ENCODE measurements around the gene PNRC2.
"Not testable (repeated sequence)": the region's sequence is repeated elsewhere in the genome, so short reads cannot be mapped to it uniquely, and the experiment has no call there.

Gene PNRC2

DNA sequence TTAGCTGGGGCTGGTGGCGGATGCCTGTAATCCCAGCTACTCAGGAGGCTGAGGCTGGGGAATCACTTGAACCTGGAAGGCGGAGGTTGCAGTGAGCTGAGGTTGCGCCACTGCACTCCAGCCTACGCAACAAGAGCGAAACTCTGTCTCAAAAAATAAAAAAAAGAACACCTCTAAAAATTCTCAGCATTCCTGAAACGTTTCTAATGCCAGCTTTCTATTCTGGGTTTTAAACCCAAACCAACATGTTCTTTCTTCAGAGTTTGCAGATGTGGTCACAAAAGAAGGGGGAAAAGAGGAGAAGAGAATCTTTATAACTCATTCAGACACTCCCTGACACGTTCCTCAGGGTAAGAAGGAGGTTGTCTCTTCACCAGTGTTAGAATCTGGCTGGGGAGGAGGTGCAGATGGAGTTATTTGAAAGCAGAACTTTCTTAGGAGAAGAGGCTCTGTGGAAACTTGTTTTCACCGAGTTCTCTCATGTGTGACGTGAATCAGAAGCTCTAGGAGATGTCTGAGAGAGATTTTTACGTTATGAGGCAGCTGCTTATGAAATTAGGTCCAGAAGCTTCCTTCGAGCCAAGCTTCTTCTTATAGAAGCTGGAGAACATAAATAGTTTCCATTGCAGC lies 28.7 kb upstream of the PNRC2 start:
- no peak for TF ChIP-seq POLR2AphosphoS5 (IDR thresholded peaks at IDR 0.05; ENCODE audit: borderline replicate concordance, low read depth, low read length)
- TF ChIP-seq FOXP2 (optimal IDR thresholded peaks at IDR 0.05; ENCODE audit: control extremely low read depth, extremely low read length, insufficient read depth), result no peak
- no peak for TF ChIP-seq EZH2 (IDR thresholded peaks at IDR 0.05)
- H3K4me3 ChIP-seq, result peak overlapping the region; percentile 38
- no peak overlapping the region for H3K9ac ChIP-seq (ENCODE audit: insufficient read length)
- no peak for DNase-seq (ENCODE audit: low read depth, low spot score)
- H3K27ac ChIP-seq, result peak overlapping the region; percentile 68; the same call in 1 of the 2 replicates
- no peaks in the 10 kb centered on the region for H3K36me3 ChIP-seq (ENCODE audit: insufficient read depth, low read length)
- no peaks in the 10 kb centered on the region for H3K9me3 ChIP-seq (ENCODE audit: low read depth, low read length)

- no peak for DNase-seq (ENCODE audit: low read depth, low spot score)
- H3K27ac ChIP-seq, result peak overlapping the region; percentile 68; the same call in 1 of the 2 replicates
- no peaks in the 10 kb centered on the region for H3K9me3 ChIP-seq (ENCODE audit: low read depth, low read length)
- H3K36me3 ChIP-seq (ENCODE audit: insufficient read depth, low read length), result no peaks in the 10 kb centered on the region
- no peak overlapping the region for H3K9ac ChIP-seq (ENCODE audit: insufficient read length)
- TF ChIP-seq EZH2 (IDR thresholded peaks at IDR 0.05) (no peak), FOXP2 (optimal IDR thresholded peaks at IDR 0.05; ENCODE audit: control extremely low read depth, extremely low read length, insufficient read depth) (no peak), POLR2AphosphoS5 (IDR thresholded peaks at IDR 0.05; ENCODE audit: borderline replicate concordance, low read depth, low read length) (no peak)
- H3K4me3 ChIP-seq, result peak overlapping the region; percentile 38
Measured at GRCh38 chr1:23931491-23931880, 28.1 kb upstream of the PNRC2 start.

- no peak overlapping the region for H3K27ac ChIP-seq
Measured at GRCh38 chr1:23936481-23937176, 23.0 kb upstream of the PNRC2 start.

DNA sequence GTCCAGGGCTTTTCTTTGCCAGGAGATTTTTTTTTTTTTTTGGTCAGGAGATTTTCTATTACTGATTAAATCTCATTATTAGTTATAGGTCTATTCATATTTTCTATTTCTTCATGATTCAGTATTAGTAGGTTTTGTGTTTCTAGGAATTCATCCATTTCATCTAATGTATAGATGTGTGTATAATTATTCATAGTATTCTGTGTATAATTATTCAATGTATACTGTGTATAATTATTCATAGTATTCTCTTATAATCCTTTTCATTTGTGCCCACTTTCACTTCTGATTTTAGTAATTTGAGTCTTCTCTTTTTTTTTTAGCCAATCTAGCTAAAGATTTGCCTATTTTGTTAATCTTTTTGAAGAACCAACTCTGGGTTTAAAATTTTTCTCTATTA lies 12.3 kb upstream of the PNRC2 start:
- H3K9me3 ChIP-seq (ENCODE audit: low read depth, low read length), result no peaks in the 10 kb centered on the region
- DNase-seq (ENCODE audit: low read depth, low spot score), result no peak
- no peak overlapping the region for H3K9ac ChIP-seq (ENCODE audit: insufficient read length)
- H3K27ac ChIP-seq, result no peak overlapping the region
- no peak overlapping the region for H3K4me3 ChIP-seq
- H3K36me3 ChIP-seq (ENCODE audit: insufficient read depth, low read length), result no peaks in the 10 kb centered on the region
- no peak for TF ChIP-seq POLR2AphosphoS5 (IDR thresholded peaks at IDR 0.05; ENCODE audit: borderline replicate concordance, low read depth, low read length)
- TF ChIP-seq EZH2 (IDR thresholded peaks at IDR 0.05), result no peak
- TF ChIP-seq FOXP2 (optimal IDR thresholded peaks at IDR 0.05; ENCODE audit: control extremely low read depth, extremely low read length, insufficient read depth), result no peak

More at GRCh38 chr1:23936481-23937176, 23.0 kb upstream of the PNRC2 start:
- no peak overlapping the region for H3K9ac ChIP-seq (ENCODE audit: insufficient read length)
- no peak overlapping the region for H3K4me3 ChIP-seq
- DNase-seq (ENCODE audit: low read depth, low spot score), result no peak
- no peaks in the 10 kb centered on the region for H3K9me3 ChIP-seq (ENCODE audit: low read depth, low read length)
- no peak for TF ChIP-seq EZH2 (IDR thresholded peaks at IDR 0.05)
- TF ChIP-seq FOXP2 (optimal IDR thresholded peaks at IDR 0.05; ENCODE audit: control extremely low read depth, extremely low read length, insufficient read depth), result no peak
- TF ChIP-seq POLR2AphosphoS5 (IDR thresholded peaks at IDR 0.05; ENCODE audit: borderline replicate concordance, low read depth, low read length), result no peak
- no peaks in the 10 kb centered on the region for H3K36me3 ChIP-seq (ENCODE audit: insufficient read depth, low read length)

- Histone ChIP-seq H3K27ac (no peak overlapping the region), H3K36me3 (ENCODE audit: insufficient read depth, low read length) (no peaks in the 10 kb centered on the region), H3K4me3 (no peak overlapping the region), H3K9ac (ENCODE audit: insufficient read length) (no peak overlapping the region), H3K9me3 (ENCODE audit: low read depth, low read length) (no peaks in the 10 kb centered on the region)
- DNase-seq (ENCODE audit: low read depth, low spot score), result no peak
- TF ChIP-seq POLR2AphosphoS5 (IDR thresholded peaks at IDR 0.05; ENCODE audit: borderline replicate concordance, low read depth, low read length), result no peak
- no peak for TF ChIP-seq EZH2 (IDR thresholded peaks at IDR 0.05)
- no peak for TF ChIP-seq FOXP2 (optimal IDR thresholded peaks at IDR 0.05; ENCODE audit: control extremely low read depth, extremely low read length, insufficient read depth)
Measured at GRCh38 chr1:23953020-23953419, 6.6 kb upstream of the PNRC2 start.

DNA sequence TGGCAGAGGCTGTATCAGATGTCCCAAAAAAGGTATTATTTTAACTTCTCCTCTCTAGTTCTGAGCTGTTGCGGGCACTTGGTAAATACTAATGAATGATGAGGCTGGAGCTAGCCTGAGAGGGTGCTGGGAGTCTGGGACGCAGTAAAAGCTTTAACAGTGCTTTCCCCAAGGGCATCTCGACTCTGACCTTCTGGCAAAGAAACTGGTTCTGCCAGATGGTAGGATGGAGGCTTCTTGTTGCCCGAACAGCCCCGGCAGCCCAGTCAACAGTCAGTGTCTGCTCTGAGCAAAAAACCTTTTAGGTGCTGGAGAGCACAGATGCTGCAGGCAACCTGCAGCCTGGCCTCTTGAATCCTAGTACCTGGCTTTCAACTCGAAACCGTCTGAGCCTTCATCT lies 2.5 kb upstream of the PNRC2 start:
- DNase-seq (ENCODE audit: low read depth, low spot score), result no peak
- no peak overlapping the region for H3K9ac ChIP-seq (ENCODE audit: insufficient read length)
- no peak overlapping the region for H3K4me3 ChIP-seq
- H3K27ac ChIP-seq, result peak overlapping the region; percentile 11; the same call in 1 of the 2 replicates
- no peak for TF ChIP-seq FOXP2 (optimal IDR thresholded peaks at IDR 0.05; ENCODE audit: control extremely low read depth, extremely low read length, insufficient read depth)
- TF ChIP-seq EZH2 (IDR thresholded peaks at IDR 0.05), result no peak
- peaks cover 20% of the 10 kb centered on the region for H3K36me3 ChIP-seq (ENCODE audit: insufficient read depth, low read length)
- H3K9me3 ChIP-seq (ENCODE audit: low read depth, low read length), result no peaks in the 10 kb centered on the region

DNA sequence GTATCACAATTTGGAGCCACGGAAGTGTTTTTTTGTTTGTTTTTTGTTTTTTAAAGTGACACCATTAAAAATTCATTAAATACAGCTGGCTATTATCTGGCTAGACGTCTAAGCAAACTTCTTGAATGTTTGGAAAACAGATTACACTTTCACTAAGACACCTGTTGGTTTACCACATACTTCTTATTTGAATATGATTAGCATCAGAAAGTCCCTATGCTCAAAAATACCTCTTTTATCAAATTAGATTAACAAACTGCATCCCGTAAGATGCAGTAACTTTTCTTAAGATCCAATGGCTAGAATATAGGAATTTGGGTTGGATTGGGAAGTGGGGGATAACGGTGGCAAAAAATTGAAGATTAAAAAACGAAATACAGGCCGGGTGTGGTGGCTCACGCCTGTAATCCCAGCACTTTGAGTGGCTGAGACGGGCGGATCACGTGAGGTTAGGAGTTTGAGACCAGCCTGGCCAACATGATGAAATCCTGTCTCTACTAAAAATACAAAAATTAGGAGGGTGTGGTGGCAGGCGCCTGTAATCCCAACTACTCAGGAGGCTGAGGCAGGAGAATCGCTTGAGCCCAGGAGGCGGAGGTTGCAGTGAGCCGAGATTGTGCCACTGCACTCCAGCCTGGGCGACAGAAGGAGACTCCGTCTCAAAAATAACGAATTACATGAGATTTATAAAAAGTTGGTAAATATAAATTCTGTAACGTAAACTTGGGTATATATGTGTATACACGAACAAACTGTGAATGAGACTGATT lies 1.4 kb upstream of the PNRC2 start:
- Histone ChIP-seq H3K27ac (peak overlapping the region; percentile 98), H3K36me3 (ENCODE audit: insufficient read depth, low read length) (peaks cover 25% of the 10 kb centered on the region), H3K4me3 (peak overlapping the region; percentile 95), H3K9ac (ENCODE audit: insufficient read length) (peak overlapping the region; percentile 99)
- not testable (repeated sequence) for DNase-seq (ENCODE audit: low read depth, low spot score); H3K9me3 ChIP-seq (ENCODE audit: low read depth, low read length)

GRCh38 chr1:23958810-23959460 lies 693 bp upstream of the PNRC2 start:
- no peak for TF ChIP-seq EZH2 (IDR thresholded peaks at IDR 0.05)
- no peak; the same call in 1 of the 2 replicates for TF ChIP-seq POLR2AphosphoS5 (IDR thresholded peaks at IDR 0.05; ENCODE audit: borderline replicate concordance, low read depth, low read length)
- TF ChIP-seq FOXP2 (optimal IDR thresholded peaks at IDR 0.05; ENCODE audit: control extremely low read depth, extremely low read length, insufficient read depth), result peak; percentile 65
- peak overlapping the region; percentile 99 for H3K9ac ChIP-seq (ENCODE audit: insufficient read length)
- peaks cover 31% of the 10 kb centered on the region for H3K36me3 ChIP-seq (ENCODE audit: insufficient read depth, low read length)
- DNase-seq (ENCODE audit: low read depth, low spot score), result peak; percentile 76
- H3K9me3 ChIP-seq (ENCODE audit: low read depth, low read length), result no peaks in the 10 kb centered on the region
- H3K27ac ChIP-seq, result peak overlapping the region; percentile 98
- H3K4me3 ChIP-seq, result peak overlapping the region; percentile 95
